Measurements from ENCODE around the gene C4orf50. TPM values are rescaled to one million over a fixed set of nuclear protein-coding genes. Genes with fewer than 3 reads are reported as not detected.

The C4orf50 gene
- polyA plus RNA-seq, 2 donors: under 0.01 to 0.02 TPM

DNA sequence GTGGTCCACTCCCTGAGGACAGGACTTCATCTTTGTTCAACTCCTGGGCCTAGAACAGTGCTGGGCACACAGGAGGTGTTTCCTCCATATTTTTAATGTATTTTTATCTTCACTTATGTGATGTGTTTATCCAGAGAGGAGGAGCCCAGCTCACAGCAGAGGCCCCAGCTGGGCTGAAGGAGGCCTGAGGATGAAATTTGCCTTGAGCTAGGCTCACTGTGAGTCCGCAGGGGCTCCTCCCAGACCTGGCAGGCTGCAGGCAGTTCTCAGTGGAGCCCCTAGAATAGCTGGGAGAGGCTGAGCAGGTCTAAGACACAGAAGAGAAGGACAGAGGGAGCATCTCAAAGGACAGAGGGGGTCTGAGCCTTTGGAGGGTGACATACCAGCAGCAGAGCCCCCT is 26.8 kb downstream of the C4orf50 start:
- WGBS, 2 donors: 38 to 50% methylated on average over 1 of the region's 1 CpG
- Histone ChIP-seq H3K9me3 (ENCODE audit: control insufficient read depth in 2 of 2, insufficient read depth in 1 of 2, low read depth in 1 of 2, low read length in 1 of 2) (no peaks in the 10 kb centered on the region), H3K27ac (ENCODE audit: low read depth in 2 of 2, low read length in 1 of 2) (no peak overlapping the region), H3K4me3 (ENCODE audit: low read depth in 1 of 2, low read length in 2 of 2) (no peak overlapping the region), H3K4me1 (ENCODE audit: control insufficient read depth in 2 of 2, insufficient read depth in 2 of 2, low read length in 1 of 2) (peaks cover 0 to 2% of the 10 kb centered on the region in 2 donors), H3K27me3 (ENCODE audit: control insufficient read depth in 1 of 2, insufficient read depth in 2 of 2, low read length in 2 of 2) (peaks cover 0 to 3% of the 10 kb centered on the region in 2 donors), H3K36me3 (ENCODE audit: control insufficient read depth in 2 of 2, insufficient read depth in 2 of 2, low read length in 1 of 2) (no peaks in the 10 kb centered on the region)

DNA sequence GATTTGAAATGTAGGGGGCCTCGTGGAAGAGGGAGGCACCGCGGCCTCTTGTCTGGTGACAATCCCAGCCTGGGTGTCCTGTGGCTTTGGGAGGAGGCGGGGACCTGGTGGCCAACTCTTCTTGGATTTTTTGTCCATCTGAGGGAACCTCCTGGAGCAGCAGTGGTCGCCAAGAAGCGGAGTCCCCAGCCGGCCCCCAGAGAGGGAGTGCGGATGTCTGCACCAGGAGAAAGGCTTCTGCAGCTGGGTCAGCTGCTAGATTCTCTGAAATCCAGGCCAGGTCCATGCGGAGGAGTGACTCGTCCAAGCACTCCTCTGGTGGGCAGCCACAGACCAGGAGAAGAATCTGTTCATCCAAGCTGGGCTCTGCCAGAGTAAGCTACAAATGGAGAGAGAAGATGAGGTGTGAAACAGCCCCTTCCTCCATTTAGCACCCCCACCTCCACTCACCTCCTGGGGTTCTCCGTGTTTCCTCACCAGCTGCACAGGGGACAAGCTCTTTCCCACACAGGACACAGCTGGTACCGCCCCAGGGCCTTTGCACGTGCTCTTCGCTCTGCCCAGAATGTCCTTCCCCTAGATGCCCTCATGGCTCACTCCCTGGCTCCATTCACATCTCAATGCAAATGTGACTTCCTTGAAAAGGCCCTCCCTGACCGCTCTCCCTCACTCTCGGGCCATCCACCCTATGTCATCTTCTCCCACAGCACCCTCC is 27.6 kb downstream of the C4orf50 start:
- no peaks in the 10 kb centered on the region for H3K36me3 ChIP-seq (ENCODE audit: control insufficient read depth in 2 of 2, insufficient read depth in 2 of 2, low read length in 1 of 2)
- 87 to 88% methylated on average over 16 of the region's 16 CpGs for WGBS, 2 donors
- H3K27me3 ChIP-seq (ENCODE audit: control insufficient read depth in 1 of 2, insufficient read depth in 2 of 2, low read length in 2 of 2): peaks cover 0 to 3% of the 10 kb centered on the region in 2 donors
- H3K4me3 ChIP-seq (ENCODE audit: low read depth in 1 of 2, low read length in 2 of 2): no peak overlapping the region
- H3K27ac ChIP-seq (ENCODE audit: low read depth in 2 of 2, low read length in 1 of 2): no peak overlapping the region
- H3K9me3 ChIP-seq (ENCODE audit: control insufficient read depth in 2 of 2, insufficient read depth in 1 of 2, low read depth in 1 of 2, low read length in 1 of 2): no peaks in the 10 kb centered on the region
- H3K4me1 ChIP-seq (ENCODE audit: control insufficient read depth in 2 of 2, insufficient read depth in 2 of 2, low read length in 1 of 2): peaks cover 0 to 2% of the 10 kb centered on the region in 2 donors

DNA sequence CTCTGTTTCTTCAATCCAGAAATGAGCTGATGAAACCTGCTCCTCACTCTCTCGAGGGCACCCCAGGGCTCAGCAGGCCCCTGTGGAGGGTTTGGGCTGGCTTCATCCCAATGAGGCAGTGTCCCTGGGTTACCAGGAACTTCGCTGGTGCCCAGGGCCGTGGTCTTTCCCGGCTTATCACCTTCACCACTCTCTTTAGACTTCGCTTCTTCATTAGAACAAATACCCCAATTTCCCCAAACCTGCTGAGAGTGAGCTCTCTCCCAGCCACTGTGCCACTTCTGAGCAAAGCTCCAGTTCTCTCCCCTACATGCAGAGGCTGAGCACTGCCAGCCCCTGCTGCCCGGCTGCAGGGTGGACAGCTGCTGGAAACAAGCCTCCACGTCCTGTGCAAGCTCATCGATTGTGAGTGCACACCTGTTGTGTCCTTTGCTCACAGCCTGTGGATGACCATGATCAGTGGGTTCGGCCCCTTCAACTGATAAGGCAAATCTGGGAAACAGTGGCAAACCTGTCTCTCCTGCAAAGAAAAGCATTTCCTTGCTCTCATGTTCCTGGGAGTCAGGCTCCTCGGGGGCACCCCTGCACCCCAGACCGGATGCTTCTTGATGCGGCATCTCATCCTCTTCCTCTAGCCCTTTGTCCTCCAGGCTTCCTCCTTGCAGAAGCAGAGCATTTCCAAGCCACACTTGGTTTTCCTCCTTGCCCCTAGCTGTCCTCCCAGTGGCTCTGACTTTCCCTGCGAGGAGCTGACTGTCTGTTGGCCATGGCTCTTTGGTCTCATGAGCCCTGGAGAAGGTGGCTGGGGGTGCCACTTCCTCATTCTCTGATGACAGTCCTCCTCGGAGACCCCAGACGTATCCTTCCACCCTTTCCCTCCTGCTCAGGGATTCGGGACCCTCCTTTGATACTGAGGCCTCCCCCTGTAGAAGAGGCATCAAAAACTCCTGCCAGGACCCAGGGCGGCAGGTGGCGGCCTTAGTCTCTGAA is 28.7 kb downstream of the C4orf50 start:
- 74 to 76% methylated on average over 18 of the region's 18 CpGs for WGBS, 2 donors

DNA sequence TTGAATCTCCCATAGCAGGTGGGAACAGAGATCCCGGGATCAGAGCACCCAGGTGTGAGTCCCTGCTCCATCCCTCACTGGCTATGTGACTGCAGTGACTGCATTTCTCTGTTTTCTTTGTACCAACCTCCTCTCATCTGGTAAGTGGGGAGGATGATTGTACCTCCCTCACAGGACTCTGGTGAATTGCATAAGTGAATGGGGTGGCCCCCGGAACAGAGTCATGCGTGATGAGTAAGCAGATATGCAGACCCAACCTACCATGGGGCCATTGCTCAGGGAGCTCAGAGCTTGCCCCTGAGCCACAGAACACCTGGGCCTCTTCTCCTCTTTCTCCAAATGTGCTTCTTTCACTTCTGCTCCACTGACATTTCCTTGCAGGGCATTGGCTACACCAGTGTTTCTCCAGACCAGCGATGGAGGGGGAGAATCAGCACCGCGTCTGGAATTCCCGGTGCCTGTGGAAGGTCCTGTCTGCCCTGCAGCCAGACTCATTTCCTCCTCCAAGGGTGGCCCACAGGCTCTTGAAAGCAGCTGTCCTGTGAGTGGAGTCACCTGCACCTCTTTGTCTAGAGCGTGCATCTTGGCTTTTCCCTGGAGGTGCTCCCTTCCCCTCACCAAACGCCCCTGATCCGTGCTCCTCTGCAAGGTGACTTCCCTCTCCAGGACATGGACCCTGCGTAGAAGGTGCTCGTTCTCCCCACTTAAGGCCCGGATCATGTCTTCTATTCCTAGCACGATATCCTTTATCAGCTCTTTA is 30.0 kb downstream of the C4orf50 start:
- Histone ChIP-seq H3K36me3 (ENCODE audit: control insufficient read depth in 2 of 2, insufficient read depth in 2 of 2, low read length in 1 of 2) (no peaks in the 10 kb centered on the region), H3K9me3 (ENCODE audit: control insufficient read depth in 2 of 2, insufficient read depth in 1 of 2, low read depth in 1 of 2, low read length in 1 of 2) (peaks cover 2 to 3% of the 10 kb centered on the region in 2 donors), H3K27ac (ENCODE audit: low read depth in 2 of 2, low read length in 1 of 2) (no peak overlapping the region), H3K4me3 (ENCODE audit: low read depth in 1 of 2, low read length in 2 of 2) (no peak overlapping the region), H3K4me1 (ENCODE audit: control insufficient read depth in 2 of 2, insufficient read depth in 2 of 2, low read length in 1 of 2) (no peaks in the 10 kb centered on the region), H3K27me3 (ENCODE audit: control insufficient read depth in 1 of 2, insufficient read depth in 2 of 2, low read length in 2 of 2) (peaks cover 0 to 3% of the 10 kb centered on the region in 2 donors)
- 76 to 82% methylated on average over 14 of the region's 14 CpGs for WGBS, 2 donors

More for the DNA sequence above, 28.7 kb downstream of the C4orf50 start:
- H3K4me3 ChIP-seq (ENCODE audit: low read depth in 1 of 2, low read length in 2 of 2): no peak overlapping the region
- H3K36me3 ChIP-seq (ENCODE audit: control insufficient read depth in 2 of 2, insufficient read depth in 2 of 2, low read length in 1 of 2): no peaks in the 10 kb centered on the region
- peaks cover 0 to 2% of the 10 kb centered on the region in 2 donors for H3K4me1 ChIP-seq (ENCODE audit: control insufficient read depth in 2 of 2, insufficient read depth in 2 of 2, low read length in 1 of 2)
- no peaks in the 10 kb centered on the region for H3K9me3 ChIP-seq (ENCODE audit: control insufficient read depth in 2 of 2, insufficient read depth in 1 of 2, low read depth in 1 of 2, low read length in 1 of 2)
- peaks cover 0 to 3% of the 10 kb centered on the region in 2 donors for H3K27me3 ChIP-seq (ENCODE audit: control insufficient read depth in 1 of 2, insufficient read depth in 2 of 2, low read length in 2 of 2)
- no peak overlapping the region for H3K27ac ChIP-seq (ENCODE audit: low read depth in 2 of 2, low read length in 1 of 2)

DNA sequence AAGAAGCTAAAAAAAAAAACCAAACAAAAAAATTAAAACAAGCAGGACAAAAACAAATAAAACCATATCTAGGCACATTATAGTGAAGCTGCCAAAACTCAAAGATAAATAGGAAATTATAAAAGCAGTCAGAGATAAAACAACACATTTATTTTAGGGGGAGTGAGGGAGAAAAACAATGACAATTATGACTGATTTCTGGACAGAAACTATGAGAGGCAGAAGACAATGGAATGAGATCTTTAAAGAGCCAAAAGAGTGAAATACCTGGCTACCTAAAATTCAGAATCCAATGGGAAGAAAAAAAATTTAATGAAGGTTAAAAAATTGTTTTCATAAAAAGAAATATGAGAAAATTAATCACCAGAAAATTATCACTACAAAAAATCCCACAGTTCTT is 33.4 kb downstream of the C4orf50 start:
- Histone ChIP-seq H3K4me3 (ENCODE audit: low read depth in 1 of 2, low read length in 2 of 2) (no peak overlapping the region), H3K27me3 (ENCODE audit: control insufficient read depth in 1 of 2, insufficient read depth in 2 of 2, low read length in 2 of 2) (peaks cover 0 to 3% of the 10 kb centered on the region in 2 donors), H3K4me1 (ENCODE audit: control insufficient read depth in 2 of 2, insufficient read depth in 2 of 2, low read length in 1 of 2) (peaks cover 0 to 4% of the 10 kb centered on the region in 2 donors), H3K27ac (ENCODE audit: low read depth in 2 of 2, low read length in 1 of 2) (no peak overlapping the region), H3K36me3 (ENCODE audit: control insufficient read depth in 2 of 2, insufficient read depth in 2 of 2, low read length in 1 of 2) (no peaks in the 10 kb centered on the region), H3K9me3 (ENCODE audit: control insufficient read depth in 2 of 2, insufficient read depth in 1 of 2, low read depth in 1 of 2, low read length in 1 of 2) (peaks cover 3 to 7% of the 10 kb centered on the region in 2 donors)

DNA sequence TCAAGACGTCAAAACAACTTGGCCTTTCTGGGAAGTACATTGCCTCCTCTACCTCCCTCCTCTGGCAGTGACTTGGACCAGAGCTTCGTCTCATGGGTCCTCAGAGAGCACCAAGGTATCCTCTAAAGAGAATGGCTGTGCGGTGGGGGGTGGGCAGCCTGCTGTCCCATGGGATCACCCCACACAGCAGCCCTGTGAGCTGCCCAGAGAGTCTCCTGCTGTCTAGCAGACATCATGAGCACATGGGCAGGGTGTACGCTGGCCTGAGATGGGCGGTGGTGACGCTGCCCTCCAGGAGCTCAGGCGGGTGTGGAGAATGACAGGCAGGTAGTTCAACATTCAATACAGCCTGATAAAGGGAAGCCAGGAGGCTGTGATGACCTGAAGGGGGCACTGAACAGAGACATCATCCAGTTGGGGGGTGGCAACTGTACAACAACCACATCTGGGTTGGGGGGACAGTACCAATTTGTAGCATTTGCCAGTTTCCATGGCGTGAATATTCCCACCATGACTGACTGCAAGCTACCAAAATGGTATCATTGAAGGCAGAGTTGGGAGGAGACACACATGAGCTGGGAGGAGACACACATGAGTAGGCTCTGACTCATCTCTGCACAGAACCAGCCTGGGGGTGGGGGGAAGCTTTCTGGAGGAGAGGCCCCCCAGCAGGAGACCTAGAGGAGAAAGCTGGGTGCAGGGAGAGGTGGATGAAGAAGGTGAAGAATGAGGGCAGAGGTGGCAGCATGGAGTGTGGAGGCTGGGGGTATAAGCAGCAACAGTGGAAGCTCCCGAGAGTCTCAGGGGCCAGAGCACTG is 35.9 kb downstream of the C4orf50 start:
- peaks cover 0 to 3% of the 10 kb centered on the region in 2 donors for H3K27me3 ChIP-seq (ENCODE audit: control insufficient read depth in 1 of 2, insufficient read depth in 2 of 2, low read length in 2 of 2)
- no peak overlapping the region for H3K27ac ChIP-seq (ENCODE audit: low read depth in 2 of 2, low read length in 1 of 2)
- peaks cover 3 to 7% of the 10 kb centered on the region in 2 donors for H3K9me3 ChIP-seq (ENCODE audit: control insufficient read depth in 2 of 2, insufficient read depth in 1 of 2, low read depth in 1 of 2, low read length in 1 of 2)
- H3K36me3 ChIP-seq (ENCODE audit: control insufficient read depth in 2 of 2, insufficient read depth in 2 of 2, low read length in 1 of 2): no peaks in the 10 kb centered on the region
- H3K4me1 ChIP-seq (ENCODE audit: control insufficient read depth in 2 of 2, insufficient read depth in 2 of 2, low read length in 1 of 2): peaks cover 0 to 4% of the 10 kb centered on the region in 2 donors
- 78 to 79% methylated on average over 9 of the region's 9 CpGs for WGBS, 2 donors
- no peak overlapping the region for H3K4me3 ChIP-seq (ENCODE audit: low read depth in 1 of 2, low read length in 2 of 2)

DNA sequence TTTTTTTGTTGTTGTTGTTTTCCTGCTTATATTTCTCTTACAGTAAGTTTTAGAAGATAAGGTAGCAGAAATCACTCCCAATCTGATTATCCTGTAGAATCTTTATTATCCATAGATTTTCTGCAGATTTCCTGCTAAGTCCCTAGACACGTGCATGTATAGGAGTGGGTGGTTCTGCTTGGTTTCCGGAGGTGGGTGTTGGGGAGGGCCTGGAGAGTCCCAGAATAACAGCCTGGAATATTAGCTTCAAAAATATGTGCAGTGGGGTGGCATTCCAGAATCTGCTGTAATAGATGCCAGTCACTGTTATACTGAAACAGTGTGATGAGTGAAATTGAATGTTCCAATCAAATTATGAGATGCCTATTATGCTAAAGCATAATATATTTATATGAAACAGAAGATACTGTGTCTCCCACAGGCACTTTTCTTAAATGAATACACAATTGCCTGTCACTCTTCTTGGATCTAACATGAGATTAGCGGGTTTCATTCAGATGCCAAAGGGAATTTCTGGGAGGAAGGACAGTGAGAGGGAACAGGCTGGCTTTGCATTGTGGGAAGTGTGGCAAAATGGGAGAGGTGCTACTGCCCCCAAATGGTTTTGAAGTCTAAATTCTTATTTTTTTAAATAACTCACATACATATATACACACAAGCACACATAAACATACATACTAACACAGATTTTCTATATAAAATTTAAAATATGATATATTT is 37.6 kb downstream of the C4orf50 start:
- WGBS, 2 donors: 28 to 44% methylated on average over 3 of the region's 3 CpGs
- H3K36me3 ChIP-seq (ENCODE audit: control insufficient read depth in 2 of 2, insufficient read depth in 2 of 2, low read length in 1 of 2): no peaks in the 10 kb centered on the region
- H3K27ac ChIP-seq (ENCODE audit: low read depth in 2 of 2, low read length in 1 of 2): no peak overlapping the region
- no peak overlapping the region for H3K4me3 ChIP-seq (ENCODE audit: low read depth in 1 of 2, low read length in 2 of 2)
- H3K9me3 ChIP-seq (ENCODE audit: control insufficient read depth in 2 of 2, insufficient read depth in 1 of 2, low read depth in 1 of 2, low read length in 1 of 2): peaks cover 3 to 7% of the 10 kb centered on the region in 2 donors
- peaks cover 0 to 4% of the 10 kb centered on the region in 2 donors for H3K4me1 ChIP-seq (ENCODE audit: control insufficient read depth in 2 of 2, insufficient read depth in 2 of 2, low read length in 1 of 2)
- H3K27me3 ChIP-seq (ENCODE audit: control insufficient read depth in 1 of 2, insufficient read depth in 2 of 2, low read length in 2 of 2): peaks cover 0 to 3% of the 10 kb centered on the region in 2 donors

DNA sequence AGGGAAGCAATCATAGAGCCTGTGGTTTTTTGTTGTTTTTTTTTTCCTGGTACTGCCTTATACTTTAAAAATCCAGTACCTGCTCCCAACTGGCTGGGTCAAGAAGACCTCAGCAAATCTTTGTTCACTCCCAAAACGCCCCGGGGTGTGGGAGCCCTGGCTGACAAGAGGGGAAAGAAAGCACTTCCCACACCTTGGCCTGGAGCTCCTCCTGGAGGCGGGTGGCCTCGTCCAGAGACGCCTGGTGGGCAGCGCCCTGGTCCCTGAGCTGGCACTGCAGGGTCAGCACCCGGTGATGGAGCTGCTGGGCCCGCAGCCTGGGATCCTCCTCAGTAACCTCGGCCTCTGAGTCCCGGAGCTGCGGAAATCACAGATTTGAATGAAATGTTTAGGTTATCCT is 38.2 kb downstream of the C4orf50 start:
- Histone ChIP-seq H3K27ac (ENCODE audit: low read depth in 2 of 2, low read length in 1 of 2) (no peak overlapping the region), H3K9me3 (ENCODE audit: control insufficient read depth in 2 of 2, insufficient read depth in 1 of 2, low read depth in 1 of 2, low read length in 1 of 2) (peaks cover 3 to 7% of the 10 kb centered on the region in 2 donors), H3K27me3 (ENCODE audit: control insufficient read depth in 1 of 2, insufficient read depth in 2 of 2, low read length in 2 of 2) (peaks cover 0 to 3% of the 10 kb centered on the region in 2 donors), H3K4me3 (ENCODE audit: low read depth in 1 of 2, low read length in 2 of 2) (no peak overlapping the region), H3K4me1 (ENCODE audit: control insufficient read depth in 2 of 2, insufficient read depth in 2 of 2, low read length in 1 of 2) (peaks cover 0 to 4% of the 10 kb centered on the region in 2 donors), H3K36me3 (ENCODE audit: control insufficient read depth in 2 of 2, insufficient read depth in 2 of 2, low read length in 1 of 2) (no peaks in the 10 kb centered on the region)
- 11 to 12% methylated on average over 11 of the region's 11 CpGs for WGBS, 2 donors

All from esophagus (tissue), 2 donors.